GM12892 (cell line): ENCODE data around the gene SEC31B.
A peak's percentile ranks its signal among the peaks of the same experiment; 100 is the strongest.

Source experiments
- DNase-seq: peaks from one replicate; pipeline ENCODE4 v3.0.0; 2011; ENCODE audit not compliant: insufficient read length
- FAIRE-seq: peaks from 2 replicates; lab custom pipeline; 2011; peaks lifted over from hg19 to GRCh38; lab: Jason Lieb, UNC
- POLR2A ChIP-seq: IDR thresholded peaks from 2 replicates; pipeline ENCODE4 v1.6.1; 2011; ENCODE audit warnings: low read depth, low read length, control low read depth
- POLR2AphosphoS5 ChIP-seq: IDR thresholded peaks from 2 replicates; pipeline ENCODE4 v1.6.1; 2011; ENCODE audit warnings: low read depth, low read length, control low read depth
- TAF1 ChIP-seq: IDR thresholded peaks from 2 replicates; pipeline ENCODE4 v1.6.1; 2011; ENCODE audit warnings: low read depth, mild to moderate bottlenecking, control low read depth, low read length, borderline replicate concordance

SEC31B gene

GRCh38 chr10:100528123-100528886 lies 8.6 kb upstream of the SEC31B start:
- TF ChIP-seq TAF1 = no peak
- TF ChIP-seq POLR2A = no peak
- TF ChIP-seq POLR2AphosphoS5 = no peak
- peak; percentile 82 for FAIRE-seq
- no peak for DNase-seq

- DNase-seq (no peak), FAIRE-seq (no peak)
- TF ChIP-seq POLR2A (no peak), TAF1 (no peak), POLR2AphosphoS5 (no peak)
Observed at GRCh38 chr10:100524638-100525037, 5.0 kb upstream of the SEC31B start.

GRCh38 chr10:100524206-100524605 lies 4.5 kb upstream of the SEC31B start:
- TF ChIP-seq POLR2AphosphoS5 = no peak
- no peak for TF ChIP-seq TAF1
- TF ChIP-seq POLR2A = no peak
- DNase-seq (no peak), FAIRE-seq (no peak)

- no peak for DNase-seq
- FAIRE-seq = no peak
- TF ChIP-seq TAF1 = no peak
Observed at GRCh38 chr10:100522945-100523344, 3.3 kb upstream of the SEC31B start.

- FAIRE-seq (no peak), DNase-seq (no peak)
- TF ChIP-seq TAF1 = no peak
- no peak for TF ChIP-seq POLR2AphosphoS5
- TF ChIP-seq POLR2A = no peak
Observed at GRCh38 chr10:100522107-100522801, 2.6 kb upstream of the SEC31B start.

GRCh38 chr10:100520811-100521210 lies 1.1 kb upstream of the SEC31B start:
- DNase-seq = no peak
- TF ChIP-seq TAF1 (no peak), POLR2AphosphoS5 (no peak), POLR2A (no peak)
- FAIRE-seq = no peak

- TF ChIP-seq POLR2A = no peak
- no peak for TF ChIP-seq POLR2AphosphoS5
- no peak for TF ChIP-seq TAF1
- no peak for DNase-seq
Observed at GRCh38 chr10:100518761-100519241, 860 bp downstream of the SEC31B start.

GRCh38 chr10:100516847-100517246 lies 2.8 kb downstream of the SEC31B start:
- no peak for FAIRE-seq
- DNase-seq = no peak
- TF ChIP-seq TAF1 = no peak
- TF ChIP-seq POLR2AphosphoS5 = no peak
- TF ChIP-seq POLR2A = no peak

More at GRCh38 chr10:100518761-100519241, 860 bp downstream of the SEC31B start:
- peak; percentile 62 for FAIRE-seq

GRCh38 chr10:100515612-100516011 lies 4.0 kb downstream of the SEC31B start:
- DNase-seq (no peak), FAIRE-seq (no peak)
- TF ChIP-seq POLR2A (no peak), POLR2AphosphoS5 (no peak), TAF1 (no peak)

GRCh38 chr10:100510533-100511308 lies 8.9 kb downstream of the SEC31B start:
- DNase-seq (no peak), FAIRE-seq (no peak)
- TF ChIP-seq POLR2AphosphoS5 = no peak
- no peak for TF ChIP-seq POLR2A
- TF ChIP-seq TAF1 = no peak

GRCh38 chr10:100509241-100509840 lies 10.3 kb downstream of the SEC31B start:
- FAIRE-seq = no peak
- DNase-seq = no peak
- TF ChIP-seq POLR2A = no peak
- no peak for TF ChIP-seq POLR2AphosphoS5
- no peak for TF ChIP-seq TAF1
